HG03469 (cell line): Measurements from ENCODE around the gene BRMS1.
A peak's percentile ranks its signal among the peaks of the same experiment; 100 is the strongest.
"Not testable (repeated sequence)": the region's sequence is repeated elsewhere in the genome, so short reads cannot be mapped to it uniquely, and the experiment has no call there.

Experiments used
- ATAC-seq: cut with Tn5 transposase; IDR thresholded peaks from one replicate; pipeline ENCODE4 v1.9.1; 2021; ENCODE audit warnings: mild to moderate bottlenecking, moderate library complexity, moderate number of reproducible peaks; ENCODE audit not compliant: unreplicated experiment

BRMS1 gene

DNA sequence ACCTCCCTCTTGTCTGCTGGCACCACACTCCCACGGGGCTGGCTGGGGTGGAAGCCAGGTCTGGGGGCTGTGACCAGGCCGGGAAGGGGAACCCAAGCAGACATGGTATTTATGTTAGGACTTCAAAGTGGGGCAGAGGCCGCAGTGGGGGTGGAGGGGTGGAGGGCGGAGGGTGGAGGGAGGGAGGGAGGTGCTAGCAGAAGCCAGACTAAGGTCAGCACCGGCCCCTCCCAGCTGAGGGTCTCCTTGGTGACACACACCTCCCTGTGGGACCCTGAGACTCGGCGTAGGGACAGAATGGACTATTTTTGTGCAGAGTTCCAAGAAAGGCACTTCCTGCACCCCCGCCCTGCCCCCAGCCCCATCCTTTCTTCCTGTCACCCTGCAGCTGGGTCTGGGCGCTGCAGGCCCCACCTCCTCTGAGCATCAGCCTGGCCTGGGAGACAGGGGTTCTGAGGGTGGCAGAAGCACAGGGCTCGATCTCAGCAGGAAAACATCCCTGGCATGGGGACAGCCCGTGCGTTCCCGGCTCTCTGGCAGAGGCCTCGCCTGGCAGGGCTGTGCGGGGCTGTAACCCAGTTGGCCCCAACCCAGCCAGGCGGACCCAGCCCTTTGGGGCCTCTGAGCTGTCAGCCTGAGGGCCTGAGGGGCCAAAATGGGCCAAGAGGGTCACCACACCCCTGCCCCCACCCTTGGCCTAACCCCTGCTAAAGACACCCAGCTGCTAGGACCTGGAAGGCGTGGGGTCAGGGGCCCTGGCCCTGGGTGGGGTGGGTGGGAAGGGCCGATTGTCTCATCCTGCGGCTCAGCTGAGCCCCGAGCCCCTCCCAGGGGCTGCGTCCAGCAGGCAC lies 18.4 kb downstream of the BRMS1 start:
- ATAC-seq = no peak

GRCh38 chr11:66325263-66325671 lies 19.6 kb downstream of the BRMS1 start:
- ATAC-seq = no peak

GRCh38 chr11:66324664-66325063 lies 20.2 kb downstream of the BRMS1 start:
- ATAC-seq = no peak

DNA sequence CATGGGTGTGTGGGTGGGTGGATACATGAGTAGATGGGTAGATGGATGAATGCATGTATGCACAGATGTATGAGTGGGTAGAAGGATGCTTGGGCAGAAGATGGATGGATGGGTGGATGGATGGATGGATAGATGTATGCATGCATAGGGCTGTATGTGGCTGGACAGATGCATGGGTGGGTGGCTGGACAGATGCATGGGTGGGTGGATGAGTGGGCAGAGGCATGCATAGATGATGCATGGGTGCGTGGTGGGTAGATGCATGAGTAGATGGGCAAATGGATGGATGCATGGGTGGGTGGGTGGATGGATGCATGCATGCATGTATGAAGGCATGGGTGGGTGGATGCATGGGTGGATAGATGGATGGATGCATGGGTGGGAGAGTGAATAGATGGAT lies 21.2 kb downstream of the BRMS1 start:
- ATAC-seq = no peak

DNA sequence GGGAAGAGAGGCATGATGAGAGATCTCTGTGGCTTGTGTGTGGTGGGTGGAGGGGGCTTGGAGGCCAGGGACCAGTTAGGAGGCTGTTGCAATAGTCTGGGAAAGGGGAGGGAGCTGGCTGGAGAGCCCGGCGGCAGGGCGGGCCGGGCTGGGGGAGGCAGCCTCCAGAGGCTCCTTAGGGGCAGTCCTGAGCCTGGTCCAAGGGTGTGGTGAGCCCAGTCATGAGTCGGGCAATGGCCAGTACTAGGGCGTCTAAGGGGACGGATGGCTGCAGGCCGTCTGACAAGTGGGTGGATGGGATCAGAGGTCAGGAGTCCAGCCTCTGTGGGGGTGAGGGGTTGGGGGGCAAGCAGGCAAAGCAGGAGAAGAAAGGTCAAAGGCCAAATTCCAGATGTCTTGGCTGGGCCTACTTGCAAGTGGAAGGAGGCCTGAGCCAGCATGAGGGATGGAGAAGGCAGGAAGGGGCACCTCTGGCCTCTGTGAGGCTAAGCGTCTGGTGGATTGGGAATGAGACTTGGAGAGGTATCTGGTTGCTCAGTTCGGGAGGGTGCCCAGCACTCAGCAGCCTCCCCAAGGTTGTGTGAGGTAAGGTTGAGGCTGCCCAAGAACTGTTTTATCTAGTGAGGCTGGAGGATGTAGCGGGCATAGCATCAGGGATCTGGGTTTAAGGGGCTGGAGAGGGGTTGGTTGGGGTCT lies 22.0 kb downstream of the BRMS1 start:
- no peak for ATAC-seq

GRCh38 chr11:66321606-66322005 lies 23.3 kb downstream of the BRMS1 start:
- no peak for ATAC-seq

DNA sequence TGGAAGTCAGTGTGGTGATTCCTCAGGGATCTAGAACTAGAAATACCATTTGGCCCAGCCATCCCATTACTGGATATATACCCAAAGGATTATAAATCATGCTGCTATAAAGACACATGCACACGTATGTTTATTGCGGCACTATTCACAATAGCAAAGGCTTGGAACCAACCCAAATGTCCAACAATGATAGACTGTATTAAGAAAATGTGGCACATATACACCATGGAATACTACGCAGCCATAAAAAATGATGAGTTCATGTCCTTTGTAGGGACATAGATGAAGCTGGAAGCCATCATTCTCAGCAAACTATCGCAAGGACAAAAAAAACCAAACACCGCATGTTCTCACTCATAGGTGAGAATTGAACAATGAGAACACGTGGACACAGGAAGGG lies 24.2 kb downstream of the BRMS1 start:
- not testable (repeated sequence) for ATAC-seq

DNA sequence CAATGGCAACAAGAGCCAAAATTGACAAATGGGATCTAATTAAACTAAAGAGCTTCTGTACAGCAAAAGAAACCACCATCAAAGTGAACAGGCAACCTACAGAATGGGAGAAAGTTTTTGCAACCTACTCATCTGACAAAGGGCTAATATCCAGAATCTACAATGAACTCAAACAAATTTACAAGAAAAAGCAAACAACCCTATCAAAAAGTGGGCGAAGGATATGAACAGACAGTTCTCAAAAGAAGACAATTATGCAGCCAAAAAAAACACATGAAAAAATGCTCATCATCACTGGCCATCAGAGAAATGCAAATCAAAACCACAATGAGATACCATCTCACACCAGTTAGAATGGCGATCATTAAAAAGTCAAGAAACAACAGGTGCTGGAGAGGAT lies 24.6 kb downstream of the BRMS1 start:
- ATAC-seq = not testable (repeated sequence)

DNA sequence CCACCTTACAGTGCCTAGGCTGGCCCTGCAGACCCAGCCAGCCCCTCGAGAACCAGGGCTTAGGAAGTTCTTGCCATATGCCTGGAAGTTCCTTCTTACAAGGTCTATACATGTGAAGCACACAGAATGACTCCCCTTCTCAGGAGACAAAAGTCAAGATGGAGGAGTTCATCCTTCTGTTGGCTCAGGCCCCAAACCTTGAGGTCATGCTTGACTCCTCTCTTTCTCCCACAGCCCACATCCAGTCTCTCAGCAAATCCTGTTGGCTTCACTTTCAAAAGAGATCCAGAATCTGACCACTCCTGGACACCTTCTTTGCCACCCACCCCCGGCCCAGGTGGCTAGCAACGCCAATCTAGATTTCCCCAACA lies 26.3 kb downstream of the BRMS1 start:
- no peak for ATAC-seq

GRCh38 chr11:66317723-66318599 lies 26.9 kb downstream of the BRMS1 start:
- ATAC-seq = no peak

GRCh38 chr11:66317322-66317722 lies 27.6 kb downstream of the BRMS1 start:
- ATAC-seq = no peak

DNA sequence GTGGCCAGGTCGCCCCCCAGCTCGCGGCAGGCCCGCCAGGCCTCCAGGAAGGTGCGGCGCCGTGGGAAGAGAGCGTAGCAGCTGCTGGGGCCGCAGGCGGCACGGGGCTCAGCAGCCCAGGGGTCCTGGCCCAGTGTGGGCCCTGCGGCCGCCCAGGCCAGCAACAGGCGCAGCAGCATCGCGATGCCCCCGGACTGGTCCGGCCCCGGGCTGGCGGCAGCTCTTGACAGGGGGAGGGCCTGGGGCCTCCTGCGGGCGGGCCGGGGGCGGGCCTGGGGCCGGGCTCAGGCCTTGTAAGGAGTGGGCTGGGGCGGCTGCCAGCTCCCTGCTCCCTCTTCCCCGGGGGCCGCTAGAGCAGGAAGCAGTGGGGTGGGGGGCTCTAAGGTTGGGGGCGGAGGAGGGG lies 28.1 kb downstream of the BRMS1 start, which contains the start of gene CD248:
Gene CD248, minus strand, starts transcription at position 196 of the 403 bp plus-strand sequence. Its CDS starts 17 bp downstream, at position 179.
- ATAC-seq = no peak

- ATAC-seq = no peak
Measured at GRCh38 chr11:66315921-66316811, 28.7 kb downstream of the BRMS1 start.

- ATAC-seq = no peak
Measured at GRCh38 chr11:66315498-66315885, 29.4 kb downstream of the BRMS1 start.

DNA sequence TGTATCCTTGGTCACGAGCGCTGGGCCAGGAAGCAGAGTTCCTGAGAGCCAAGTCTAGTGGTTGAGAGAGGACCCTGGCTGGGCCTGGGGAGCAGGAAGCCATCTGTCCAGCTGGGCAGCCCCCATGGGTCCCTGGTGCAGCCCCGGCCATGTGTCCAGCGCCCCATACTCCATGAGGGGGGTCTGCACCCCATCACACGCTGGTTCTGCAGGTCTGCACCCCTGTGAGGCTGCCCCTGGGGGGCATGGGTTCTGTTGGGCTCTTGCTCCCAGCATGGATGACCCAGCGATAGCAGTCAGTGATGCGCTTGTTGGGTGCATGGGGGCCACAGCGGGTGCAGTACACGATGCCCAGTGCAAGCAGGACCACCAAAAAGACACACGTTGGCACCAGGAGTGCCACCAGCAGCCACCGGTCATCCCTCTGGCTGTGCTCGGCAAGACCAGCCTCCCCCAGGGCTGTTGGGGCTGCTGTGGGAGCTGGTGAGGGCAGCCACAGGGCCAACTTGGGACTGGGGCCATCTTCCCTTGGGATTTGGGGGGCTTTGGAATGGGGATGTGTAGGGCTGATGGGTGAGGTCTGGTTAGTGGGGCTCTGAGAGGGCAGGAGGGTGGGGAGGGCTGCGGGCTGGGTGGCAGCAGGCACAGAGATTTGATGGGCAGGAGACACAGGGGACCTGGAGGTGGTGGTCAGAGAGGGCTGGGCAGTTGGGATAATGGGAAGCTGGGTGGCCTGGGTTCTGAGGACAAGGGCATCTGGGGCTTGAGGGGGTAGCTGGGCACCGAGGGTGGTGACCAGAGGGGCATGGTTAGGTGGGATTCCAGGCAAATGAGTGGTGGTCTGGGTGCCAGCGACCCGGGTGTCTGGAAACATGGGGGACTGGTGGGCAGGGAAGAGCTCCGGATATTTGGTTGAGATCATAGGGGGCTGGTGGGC lies 30.1 kb downstream of the BRMS1 start:
- no peak for ATAC-seq

GRCh38 chr11:66314186-66314501 lies 30.8 kb downstream of the BRMS1 start:
- ATAC-seq = no peak

DNA sequence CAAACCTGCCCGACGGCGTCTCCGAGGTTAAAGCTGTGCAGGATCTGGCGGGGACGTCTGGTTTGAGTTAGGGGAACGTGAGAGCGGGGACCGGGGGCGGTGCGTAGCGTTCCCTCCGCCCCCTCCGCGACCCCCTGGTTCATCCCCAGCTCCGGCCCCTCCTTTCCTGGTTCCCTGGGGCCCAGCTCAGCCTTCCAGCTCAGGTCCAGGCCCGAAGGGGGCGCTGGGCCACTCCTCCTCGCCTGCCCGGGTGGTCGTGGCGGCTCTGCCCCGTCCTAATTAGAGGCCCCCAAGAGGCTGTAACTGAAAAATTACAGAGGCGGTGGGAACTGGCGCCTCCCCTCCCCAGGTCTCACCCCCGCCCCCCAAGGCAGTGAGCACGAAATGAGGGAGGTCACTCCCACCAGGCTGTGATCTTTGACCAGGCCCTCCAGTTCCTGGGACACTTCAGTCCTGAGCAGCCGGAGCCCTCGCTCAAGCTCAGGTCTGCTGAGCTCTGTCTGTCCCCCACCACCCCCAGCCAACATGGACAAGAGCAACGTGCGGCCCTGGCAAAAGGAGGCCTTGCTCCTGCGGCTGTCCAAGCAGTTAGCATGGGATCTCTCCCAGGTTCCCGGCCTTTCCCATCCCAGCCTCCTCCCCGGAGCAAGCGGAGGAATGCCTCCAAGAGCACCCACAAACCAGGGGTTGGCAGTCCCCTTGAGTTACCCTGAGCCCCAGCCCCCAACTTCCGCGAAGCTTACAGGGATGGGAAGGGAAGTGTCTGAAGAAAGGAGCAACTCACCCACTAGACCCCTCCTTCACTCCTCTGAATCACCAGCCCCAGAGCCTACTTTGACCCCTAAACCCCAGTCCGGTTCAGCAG lies 31.4 kb downstream of the BRMS1 start:
- no peak for ATAC-seq

GRCh38 chr11:66312549-66313320 lies 32.2 kb downstream of the BRMS1 start:
- peak; percentile 25 for ATAC-seq
